HG03159 (cell line): ENCODE measurements around the gene NCAM2.
"Not testable (repeated sequence)": the region's sequence is repeated elsewhere in the genome, so short reads cannot be mapped to it uniquely, and the experiment has no call there.

Experiments
- ATAC-seq: cut with Tn5 transposase; IDR thresholded peaks from one replicate; pipeline ENCODE4 v1.9.1; 2021; ENCODE audit warnings: mild to moderate bottlenecking, moderate library complexity; ENCODE audit not compliant: unreplicated experiment

The NCAM2 gene

GRCh38 chr21:21097466-21097865 is 99.3 kb downstream of the NCAM2 start:
- no peak for ATAC-seq

GRCh38 chr21:21101911-21102310 is 103.7 kb downstream of the NCAM2 start:
- ATAC-seq = no peak

GRCh38 chr21:21102896-21103295 is 104.7 kb downstream of the NCAM2 start:
- ATAC-seq = no peak

- no peak for ATAC-seq
These were observed 105.5 kb downstream of the NCAM2 start for GRCh38 chr21:21103692-21104091.

GRCh38 chr21:21109736-21110135 is 111.5 kb downstream of the NCAM2 start:
- ATAC-seq = no peak

GRCh38 chr21:21111309-21111920 is 113.2 kb downstream of the NCAM2 start:
- no peak for ATAC-seq

GRCh38 chr21:21114461-21114860 is 116.3 kb downstream of the NCAM2 start:
- no peak for ATAC-seq

GRCh38 chr21:21119091-21119490 is 120.9 kb downstream of the NCAM2 start:
- no peak for ATAC-seq

GRCh38 chr21:21122680-21123079 is 124.5 kb downstream of the NCAM2 start:
- ATAC-seq = no peak

GRCh38 chr21:21132390-21132789 is 134.2 kb downstream of the NCAM2 start:
- ATAC-seq = no peak

- ATAC-seq = no peak
These were observed 139.8 kb downstream of the NCAM2 start for GRCh38 chr21:21137986-21138385.

GRCh38 chr21:21146587-21147373 is 148.6 kb downstream of the NCAM2 start:
- ATAC-seq = no peak

GRCh38 chr21:21147374-21147745 is 149.2 kb downstream of the NCAM2 start:
- no peak for ATAC-seq

- no peak for ATAC-seq
These were observed 149.8 kb downstream of the NCAM2 start for GRCh38 chr21:21148009-21148408.

- no peak for ATAC-seq
These were observed 150.3 kb downstream of the NCAM2 start for GRCh38 chr21:21148514-21148913.

- ATAC-seq = not testable (repeated sequence)
These were observed 151.2 kb downstream of the NCAM2 start for GRCh38 chr21:21149445-21149844.

- ATAC-seq = no peak
These were observed 153.0 kb downstream of the NCAM2 start for GRCh38 chr21:21151231-21151630.

GRCh38 chr21:21156397-21156796 is 158.2 kb downstream of the NCAM2 start:
- no peak for ATAC-seq

GRCh38 chr21:21156957-21157356 is 158.7 kb downstream of the NCAM2 start:
- ATAC-seq = no peak

GRCh38 chr21:21158376-21158918 is 160.2 kb downstream of the NCAM2 start:
- no peak for ATAC-seq

- ATAC-seq = no peak
These were observed 161.2 kb downstream of the NCAM2 start for GRCh38 chr21:21159253-21159899.

GRCh38 chr21:21162786-21163185 is 164.6 kb downstream of the NCAM2 start:
- no peak for ATAC-seq
